LNCaP clone FGC (cell line): ENCODE results near the gene KLHL17.
A peak's percentile ranks its signal among the peaks of the same experiment; 100 is the strongest.
"Not testable (repeated sequence)": the region's sequence is repeated elsewhere in the genome, so short reads cannot be mapped to it uniquely, and the experiment has no call there.

Experiments used
- DNase-seq: peaks from one replicate; pipeline ENCODE4 v3.0.0-alpha.2; 2011; ENCODE audit warnings: low read depth
- H3K4me3 ChIP-seq: 2 replicates; pipeline ENCODE4 v1.5.1; 2011; ENCODE audit warnings: mild to moderate bottlenecking, low read depth, low read length, control low read depth
- TF ChIP-seq, protein P1 (sequence below): IDR thresholded peaks from 2 replicates; pipeline ENCODE4 v1.5.1; 2012; ENCODE audit warnings: mild to moderate bottlenecking; ENCODE audit not compliant: control insufficient read depth, insufficient read depth; ENCODE audit errors: extremely low read depth

The KLHL17 gene

DNA sequence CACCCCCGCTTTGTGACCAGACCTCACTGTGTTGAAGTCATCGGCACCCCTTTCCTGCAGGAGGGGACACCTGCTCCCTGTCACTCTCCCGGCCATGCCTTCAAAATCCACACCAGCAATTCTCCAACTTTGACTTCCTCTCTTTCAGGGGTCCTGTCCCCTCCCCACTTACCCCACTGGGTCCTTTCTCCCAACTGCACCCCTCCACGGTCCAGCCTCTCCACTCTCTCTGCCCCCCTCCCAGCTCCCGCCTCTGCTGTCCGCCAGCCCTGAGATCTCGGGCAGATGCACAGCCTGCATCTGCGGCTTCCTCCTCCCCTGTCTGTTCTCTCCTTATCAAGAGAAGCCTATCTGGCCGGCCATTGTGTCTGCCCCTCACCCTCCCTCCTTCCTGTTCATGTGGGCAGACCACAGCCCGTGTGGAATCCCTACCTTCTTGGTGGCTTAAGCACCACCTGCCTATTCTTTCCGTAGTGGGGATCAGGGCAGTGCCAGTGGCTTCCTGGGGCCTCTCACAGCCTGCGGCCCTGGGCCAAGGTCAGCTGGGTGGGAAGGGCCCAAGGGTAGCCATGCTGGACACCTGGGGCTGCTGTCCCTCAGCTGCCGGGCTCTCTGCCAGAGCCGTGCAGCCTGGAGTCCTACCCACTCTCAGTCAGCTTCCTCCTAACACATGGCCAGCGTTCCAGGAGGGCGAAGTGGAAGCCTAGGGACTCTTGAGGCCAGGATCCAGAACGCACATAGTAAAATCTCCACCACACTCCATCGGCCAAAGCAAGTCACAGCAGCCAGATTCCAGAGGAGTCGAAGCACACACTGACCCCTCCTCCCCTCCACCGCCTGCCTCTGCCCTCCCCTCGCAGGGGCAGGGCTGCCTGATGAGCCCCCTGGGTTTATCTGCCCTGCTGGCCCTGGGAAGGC, 44.7 kb downstream of the KLHL17 start:
- DNase-seq: peak; percentile 82
- TF ChIP-seq, protein P1, sequence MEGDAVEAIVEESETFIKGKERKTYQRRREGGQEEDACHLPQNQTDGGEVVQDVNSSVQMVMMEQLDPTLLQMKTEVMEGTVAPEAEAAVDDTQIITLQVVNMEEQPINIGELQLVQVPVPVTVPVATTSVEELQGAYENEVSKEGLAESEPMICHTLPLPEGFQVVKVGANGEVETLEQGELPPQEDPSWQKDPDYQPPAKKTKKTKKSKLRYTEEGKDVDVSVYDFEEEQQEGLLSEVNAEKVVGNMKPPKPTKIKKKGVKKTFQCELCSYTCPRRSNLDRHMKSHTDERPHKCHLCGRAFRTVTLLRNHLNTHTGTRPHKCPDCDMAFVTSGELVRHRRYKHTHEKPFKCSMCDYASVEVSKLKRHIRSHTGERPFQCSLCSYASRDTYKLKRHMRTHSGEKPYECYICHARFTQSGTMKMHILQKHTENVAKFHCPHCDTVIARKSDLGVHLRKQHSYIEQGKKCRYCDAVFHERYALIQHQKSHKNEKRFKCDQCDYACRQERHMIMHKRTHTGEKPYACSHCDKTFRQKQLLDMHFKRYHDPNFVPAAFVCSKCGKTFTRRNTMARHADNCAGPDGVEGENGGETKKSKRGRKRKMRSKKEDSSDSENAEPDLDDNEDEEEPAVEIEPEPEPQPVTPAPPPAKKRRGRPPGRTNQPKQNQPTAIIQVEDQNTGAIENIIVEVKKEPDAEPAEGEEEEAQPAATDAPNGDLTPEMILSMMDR: no peak
- no peak overlapping the region for H3K4me3 ChIP-seq

GRCh38 chr1:1005774-1006304, 45.5 kb downstream of the KLHL17 start:
- TF ChIP-seq, protein P1: no peak
- DNase-seq: no peak

GRCh38 chr1:1006305-1007159, 46.1 kb downstream of the KLHL17 start:
- no peak overlapping the region for H3K4me3 ChIP-seq
- TF ChIP-seq, protein P1: no peak
- DNase-seq: no peak

More at GRCh38 chr1:1005774-1006304, 45.5 kb downstream of the KLHL17 start:
- no peak overlapping the region for H3K4me3 ChIP-seq

DNA sequence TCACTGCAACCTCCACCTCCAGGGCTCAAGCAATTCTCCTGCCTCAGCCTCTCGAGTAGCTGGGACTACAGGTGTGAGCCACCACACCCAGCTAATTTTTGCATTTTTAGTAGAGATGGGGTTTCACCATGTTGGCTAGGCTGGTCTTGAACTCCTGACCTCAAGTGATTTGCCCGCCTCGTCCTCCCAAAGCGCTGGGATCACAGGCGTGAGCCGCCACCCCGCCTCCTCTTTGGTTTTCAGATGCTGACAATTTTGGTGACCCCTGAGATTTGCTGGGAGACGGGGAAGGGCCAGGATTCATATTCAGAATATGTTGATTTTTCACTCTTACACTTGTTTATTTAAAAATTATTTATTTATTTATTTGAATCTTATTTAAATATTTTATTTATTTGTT, 49.7 kb downstream of the KLHL17 start:
- DNase-seq, H3K4me3 ChIP-seq: not testable (repeated sequence)

DNA sequence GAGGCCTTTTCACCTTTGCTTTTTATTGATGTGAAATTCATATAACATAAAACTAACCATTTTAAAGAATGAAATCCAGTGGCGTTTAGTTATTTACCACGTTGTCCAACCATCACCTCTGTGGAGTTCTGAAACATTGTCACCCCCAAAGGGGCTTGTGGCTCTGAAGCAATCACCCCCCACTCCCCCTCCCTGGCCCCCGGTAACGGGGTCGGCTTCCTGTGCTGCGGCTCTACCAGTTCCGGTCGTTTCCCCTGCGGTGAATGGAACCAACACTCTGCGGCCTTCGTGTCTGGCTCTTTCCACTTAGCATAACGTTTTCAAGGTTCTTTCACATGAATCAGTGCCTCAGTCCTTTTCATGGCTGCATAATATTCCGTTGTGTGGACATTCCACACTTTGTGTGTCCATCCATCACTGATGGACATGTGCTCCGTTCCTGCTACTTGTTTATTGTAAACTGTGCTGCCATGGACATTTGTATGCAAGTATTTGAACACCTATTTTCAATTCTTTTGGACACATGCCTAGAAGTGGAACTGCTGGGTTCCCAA, 51.1 kb downstream of the KLHL17 start:
- TF ChIP-seq, protein P1: no peak
- DNase-seq: no peak
- H3K4me3 ChIP-seq: no peak overlapping the region

DNA sequence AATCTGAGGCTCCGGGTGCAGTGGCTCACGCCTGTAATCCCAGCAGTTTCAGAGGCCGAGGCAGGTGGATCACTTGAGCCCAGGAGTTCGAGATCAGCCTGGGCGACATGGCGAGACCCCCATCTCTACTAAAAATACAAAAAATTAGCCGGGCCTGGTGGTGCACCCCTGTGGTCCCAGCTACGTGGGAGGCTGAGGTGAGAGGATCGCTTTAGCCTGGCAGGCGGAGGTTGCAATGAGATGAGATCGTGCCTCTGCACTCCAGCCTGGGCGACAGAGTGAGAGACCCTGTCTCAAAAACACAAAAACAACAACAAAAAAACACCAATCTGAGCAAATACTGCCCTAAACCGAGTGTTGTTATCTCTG, 52.3 kb downstream of the KLHL17 start:
- H3K4me3 ChIP-seq: peak overlapping the region; percentile 70
- DNase-seq: not testable (repeated sequence)

DNA sequence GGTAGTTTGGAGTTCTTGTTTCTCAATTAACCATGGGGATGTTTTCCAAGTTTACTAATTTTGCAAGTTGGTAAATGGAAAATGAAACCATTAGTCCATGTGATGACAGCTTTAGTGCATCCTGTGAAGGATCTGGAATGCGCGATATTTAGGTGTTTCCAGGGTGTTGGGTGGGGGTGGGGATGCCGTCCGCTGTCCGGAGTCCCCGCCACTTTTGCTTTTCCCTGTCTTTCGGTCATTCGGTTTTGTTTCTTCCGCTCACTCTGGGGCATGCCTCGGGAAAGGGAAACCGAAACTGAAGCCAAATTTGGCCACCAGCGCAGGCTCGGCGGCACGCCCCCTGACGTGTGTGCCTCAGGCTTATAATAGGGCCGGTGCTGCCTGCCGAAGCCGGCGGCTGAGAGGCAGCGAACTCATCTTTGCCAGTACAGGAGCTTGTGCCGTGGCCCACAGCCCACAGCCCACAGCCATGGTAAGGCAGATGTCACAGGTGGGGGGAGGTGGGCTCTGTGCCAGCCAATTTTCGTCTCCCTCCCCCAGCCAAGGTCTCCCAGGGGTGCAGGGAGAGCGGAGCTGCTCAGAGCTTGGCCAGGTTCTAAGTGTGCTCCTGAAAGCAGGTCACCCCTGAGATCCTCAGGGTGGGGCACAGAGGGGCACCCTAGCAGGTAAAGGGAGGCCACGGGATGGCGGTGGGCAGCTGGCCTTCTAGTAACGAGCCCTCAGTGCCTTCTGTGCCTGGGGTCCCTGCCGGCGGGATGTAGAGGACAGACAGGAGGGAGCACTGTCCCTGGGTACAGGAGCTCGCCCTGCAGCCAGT, 52.9 kb downstream of the KLHL17 start, which contains the start of gene ISG15:
TSS of gene ISG15 (plus strand) at position 393 of the 817 bp plus-strand sequence. CDS start at position 470, 77 bp downstream.
- no peak for DNase-seq
- TF ChIP-seq, protein P1: no peak
- peak within 1 kb of the TSS; percentile 70 for H3K4me3 ChIP-seq
